ENCODE measurements around the gene NLGN4X.

The NLGN4X gene

DNA sequence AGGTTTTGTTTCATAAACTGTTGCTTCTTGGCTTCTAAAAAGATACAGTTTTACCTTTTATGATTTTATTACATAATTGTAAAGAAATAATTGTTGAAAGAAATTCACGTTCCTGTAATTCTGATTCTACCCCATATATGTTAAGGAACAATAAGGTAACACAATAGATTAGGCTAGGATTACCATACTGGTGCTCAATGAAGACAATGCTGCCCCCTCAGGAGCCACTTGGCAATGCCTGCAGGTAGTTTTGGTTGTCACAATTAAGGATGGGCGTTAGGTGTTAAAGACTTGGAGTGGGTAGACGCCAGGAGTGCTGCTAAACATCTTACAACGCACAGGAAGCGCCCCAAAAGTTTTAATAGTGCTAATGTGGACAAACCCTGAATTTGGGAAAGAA lies 133.2 kb downstream of the NLGN4X start:
- Mint-ChIP-seq H3K4me3 (no peak overlapping the region), H3K27me3 (ENCODE audit: low read depth) (no peaks in the 10 kb centered on the region), H3K27ac (no peak overlapping the region), H3K4me1 (ENCODE audit: low read depth) (no peaks in the 10 kb centered on the region), H3K36me3 (ENCODE audit: low read depth) (no peaks in the 10 kb centered on the region), H3K9me3 (no peaks in the 10 kb centered on the region)

GRCh38 chrX:6074532-6074931 lies 154.1 kb downstream of the NLGN4X start:
- Mint-ChIP-seq H3K27me3 (ENCODE audit: low read depth) (no peaks in the 10 kb centered on the region), H3K36me3 (ENCODE audit: low read depth) (no peaks in the 10 kb centered on the region), H3K27ac (no peak overlapping the region), H3K4me3 (no peak overlapping the region), H3K4me1 (ENCODE audit: low read depth) (no peaks in the 10 kb centered on the region), H3K9me3 (no peaks in the 10 kb centered on the region)

DNA sequence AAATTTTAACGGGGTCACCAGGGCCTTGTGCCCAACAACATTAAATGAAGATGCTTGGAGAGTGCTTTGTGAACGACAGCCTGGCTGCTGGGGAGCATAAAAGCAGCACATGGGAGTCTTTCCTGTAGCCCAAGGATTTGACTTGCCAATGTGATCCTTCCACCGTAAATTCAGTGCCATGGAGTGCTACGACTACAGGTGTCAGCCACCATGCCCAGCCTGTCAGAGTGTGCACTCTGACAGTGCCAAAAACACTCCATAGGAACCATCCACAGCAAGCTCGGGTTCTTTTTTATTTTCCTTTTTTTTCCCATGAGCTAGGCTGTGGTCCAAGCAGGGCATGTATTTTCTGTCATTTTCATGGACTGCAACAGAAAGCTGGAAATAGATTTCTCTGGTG lies 156.9 kb downstream of the NLGN4X start:
- Mint-ChIP-seq H3K36me3 (ENCODE audit: low read depth) (no peaks in the 10 kb centered on the region), H3K4me3 (no peak overlapping the region), H3K27ac (no peak overlapping the region)

DNA sequence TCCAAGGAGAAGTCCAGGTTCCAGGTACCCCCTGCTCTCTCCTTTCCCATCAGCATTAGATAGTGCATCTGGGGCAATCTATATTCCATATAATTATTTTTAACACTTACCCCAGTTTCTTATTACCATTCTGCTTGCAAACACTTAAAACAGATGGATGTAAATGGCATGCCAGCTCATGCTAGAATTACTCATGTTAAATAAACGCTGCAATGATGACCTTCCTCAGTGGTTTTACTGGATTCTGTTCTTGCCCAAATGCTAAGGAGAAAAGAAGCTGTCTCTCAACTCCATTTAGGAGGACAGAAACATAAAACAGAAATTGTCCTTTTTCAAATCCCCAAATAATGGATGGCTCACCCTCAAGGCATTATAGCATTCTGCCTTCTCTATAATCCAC lies 161.1 kb downstream of the NLGN4X start:
- Mint-ChIP-seq H3K4me3 (no peak overlapping the region), H3K9me3 (no peaks in the 10 kb centered on the region), H3K4me1 (ENCODE audit: low read depth) (no peaks in the 10 kb centered on the region), H3K36me3 (ENCODE audit: low read depth) (no peaks in the 10 kb centered on the region), H3K27ac (no peak overlapping the region), H3K27me3 (ENCODE audit: low read depth) (no peaks in the 10 kb centered on the region)

More for the DNA sequence above, 156.9 kb downstream of the NLGN4X start:
- Mint-ChIP-seq H3K9me3 (no peaks in the 10 kb centered on the region), H3K4me1 (ENCODE audit: low read depth) (no peaks in the 10 kb centered on the region), H3K27me3 (ENCODE audit: low read depth) (no peaks in the 10 kb centered on the region)

DNA sequence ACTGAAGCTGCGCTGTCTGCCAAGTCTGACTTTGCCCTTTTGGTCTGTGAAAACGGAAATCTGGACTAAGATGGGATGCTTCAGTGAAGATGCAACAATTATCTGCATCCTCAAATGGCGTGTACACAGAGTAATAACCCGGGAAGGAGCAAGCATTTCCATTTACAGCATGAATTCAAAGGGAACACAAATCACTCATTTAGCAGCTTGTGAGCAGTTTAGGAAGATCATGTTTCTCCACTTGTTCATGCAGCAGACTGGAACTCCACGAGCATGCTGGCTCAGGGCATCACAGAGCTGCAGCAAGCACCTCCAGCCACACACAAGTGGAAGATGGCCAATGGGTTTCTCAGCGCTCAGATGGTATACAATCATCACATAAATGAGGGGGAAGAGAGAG lies 175.5 kb downstream of the NLGN4X start:
- Mint-ChIP-seq H3K4me1 (ENCODE audit: low read depth) (no peaks in the 10 kb centered on the region), H3K27ac (no peak overlapping the region), H3K36me3 (ENCODE audit: low read depth) (no peaks in the 10 kb centered on the region), H3K9me3 (no peaks in the 10 kb centered on the region), H3K4me3 (no peak overlapping the region), H3K27me3 (ENCODE audit: low read depth) (no peaks in the 10 kb centered on the region)

GRCh38 chrX:6052111-6052745 lies 176.4 kb downstream of the NLGN4X start:
- Mint-ChIP-seq H3K4me1 (ENCODE audit: low read depth) (no peaks in the 10 kb centered on the region), H3K36me3 (ENCODE audit: low read depth) (no peaks in the 10 kb centered on the region), H3K27ac (no peak overlapping the region), H3K27me3 (ENCODE audit: low read depth) (no peaks in the 10 kb centered on the region), H3K9me3 (no peaks in the 10 kb centered on the region), H3K4me3 (no peak overlapping the region)

GRCh38 chrX:6049132-6049531 lies 179.5 kb downstream of the NLGN4X start:
- H3K27ac Mint-ChIP-seq, result no peak overlapping the region
- no peaks in the 10 kb centered on the region for H3K9me3 Mint-ChIP-seq
- no peaks in the 10 kb centered on the region for H3K4me1 Mint-ChIP-seq (ENCODE audit: low read depth)
- no peak overlapping the region for H3K4me3 Mint-ChIP-seq
- H3K27me3 Mint-ChIP-seq (ENCODE audit: low read depth), result no peaks in the 10 kb centered on the region
- H3K36me3 Mint-ChIP-seq (ENCODE audit: low read depth), result no peaks in the 10 kb centered on the region

- H3K4me1 Mint-ChIP-seq (ENCODE audit: low read depth), result no peaks in the 10 kb centered on the region
- H3K27me3 Mint-ChIP-seq (ENCODE audit: low read depth), result no peaks in the 10 kb centered on the region
- H3K9me3 Mint-ChIP-seq, result no peaks in the 10 kb centered on the region
- no peak overlapping the region for H3K4me3 Mint-ChIP-seq
- no peaks in the 10 kb centered on the region for H3K36me3 Mint-ChIP-seq (ENCODE audit: low read depth)
- H3K27ac Mint-ChIP-seq, result no peak overlapping the region
Observed at GRCh38 chrX:6041630-6042029, 187.0 kb downstream of the NLGN4X start.

DNA sequence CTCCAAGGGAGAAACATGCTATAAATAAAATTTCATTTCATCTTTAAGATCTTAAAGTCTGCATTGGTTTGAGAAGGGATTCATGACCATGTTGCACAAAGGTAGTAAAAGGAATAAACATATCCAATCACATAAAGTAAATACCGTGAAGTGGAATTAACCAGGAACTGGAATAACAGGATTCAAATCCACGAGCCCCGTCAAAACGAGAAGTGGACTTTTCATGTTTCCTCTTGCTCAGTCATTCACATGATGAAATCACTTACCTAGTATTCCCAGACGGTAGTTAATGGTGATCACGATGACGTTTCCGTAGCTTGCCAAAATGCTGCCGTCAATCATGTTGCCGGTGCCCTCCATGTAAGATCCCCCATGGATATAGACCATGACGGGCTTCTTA lies 199.7 kb downstream of the NLGN4X start:
- Mint-ChIP-seq H3K27me3 (ENCODE audit: low read depth) (no peaks in the 10 kb centered on the region), H3K27ac (no peak overlapping the region), H3K4me3 (no peak overlapping the region), H3K4me1 (ENCODE audit: low read depth) (no peaks in the 10 kb centered on the region), H3K36me3 (ENCODE audit: low read depth) (no peaks in the 10 kb centered on the region), H3K9me3 (no peaks in the 10 kb centered on the region)

DNA sequence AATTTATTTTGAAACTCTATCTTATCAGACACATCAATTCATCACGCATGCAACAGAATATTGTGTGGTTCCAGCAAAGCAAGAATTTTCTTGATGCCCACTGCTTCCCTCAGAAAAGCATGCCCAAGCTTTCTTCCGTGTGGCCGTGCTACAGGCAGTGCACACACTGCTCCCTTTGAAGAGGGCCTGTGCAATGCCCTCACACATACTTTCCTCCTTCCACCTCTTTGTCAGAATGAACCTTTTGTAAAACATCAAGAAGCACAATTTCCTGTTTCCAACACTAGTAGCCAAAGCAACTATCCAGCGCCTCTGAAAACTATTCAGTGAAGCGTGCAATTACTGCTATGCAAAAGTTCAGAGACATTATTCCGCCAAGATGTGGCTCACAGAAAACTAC lies 201.7 kb downstream of the NLGN4X start:
- Mint-ChIP-seq H3K9me3 (no peaks in the 10 kb centered on the region), H3K4me3 (no peak overlapping the region), H3K36me3 (ENCODE audit: low read depth) (no peaks in the 10 kb centered on the region), H3K27ac (no peak overlapping the region), H3K27me3 (ENCODE audit: low read depth) (no peaks in the 10 kb centered on the region), H3K4me1 (ENCODE audit: low read depth) (no peaks in the 10 kb centered on the region)

GRCh38 chrX:6026429-6026828 lies 202.2 kb downstream of the NLGN4X start:
- Mint-ChIP-seq H3K36me3 (ENCODE audit: low read depth) (no peaks in the 10 kb centered on the region), H3K27me3 (ENCODE audit: low read depth) (no peaks in the 10 kb centered on the region), H3K27ac (no peak overlapping the region), H3K4me1 (ENCODE audit: low read depth) (no peaks in the 10 kb centered on the region), H3K4me3 (no peak overlapping the region), H3K9me3 (no peaks in the 10 kb centered on the region)

- Mint-ChIP-seq H3K9me3 (no peaks in the 10 kb centered on the region), H3K27me3 (ENCODE audit: low read depth) (no peaks in the 10 kb centered on the region), H3K36me3 (ENCODE audit: low read depth) (no peaks in the 10 kb centered on the region), H3K4me3 (no peak overlapping the region), H3K4me1 (ENCODE audit: low read depth) (no peaks in the 10 kb centered on the region), H3K27ac (no peak overlapping the region)
Observed at GRCh38 chrX:6024204-6024603, 204.5 kb downstream of the NLGN4X start.

DNA sequence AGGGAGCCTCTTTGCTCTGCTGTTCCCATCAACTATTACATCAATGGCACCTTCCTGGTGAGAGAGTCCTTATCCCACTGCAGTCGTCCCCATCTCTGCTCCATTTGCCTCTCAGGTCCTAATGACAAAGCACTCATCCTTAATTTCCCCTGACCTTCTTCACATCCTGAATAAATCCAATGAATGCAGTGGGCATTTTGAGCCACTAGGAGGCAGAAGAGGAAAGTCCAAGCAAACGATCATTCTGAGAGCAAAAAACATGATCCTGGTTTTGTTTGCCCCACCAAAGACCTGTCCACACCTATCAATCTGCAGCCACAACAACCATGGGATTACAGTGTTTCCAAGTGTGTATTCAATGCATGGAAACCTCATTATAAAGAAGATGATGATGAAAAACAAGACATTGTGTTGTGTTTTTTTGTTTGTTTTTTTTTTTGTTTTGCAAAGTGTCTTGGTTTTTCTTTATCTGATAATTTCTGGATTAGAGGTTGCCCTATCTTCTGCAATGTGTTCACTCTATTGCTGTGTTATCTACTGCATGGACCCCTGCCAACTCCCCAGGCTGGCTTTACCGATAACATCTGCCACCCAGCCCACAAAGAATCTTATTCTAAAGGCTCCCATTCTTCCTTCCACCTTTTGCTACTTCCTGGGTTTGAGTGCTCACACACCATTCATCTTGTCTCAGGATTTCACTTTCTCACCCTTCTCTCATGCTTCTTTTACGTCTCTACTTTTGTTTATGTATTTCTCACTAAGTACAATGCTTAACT lies 207.2 kb downstream of the NLGN4X start:
- no peaks in the 10 kb centered on the region for H3K9me3 Mint-ChIP-seq
- H3K36me3 Mint-ChIP-seq (ENCODE audit: low read depth), result no peaks in the 10 kb centered on the region
- no peak overlapping the region for H3K4me3 Mint-ChIP-seq
- H3K27ac Mint-ChIP-seq, result no peak overlapping the region
- H3K4me1 Mint-ChIP-seq (ENCODE audit: low read depth), result no peaks in the 10 kb centered on the region
- H3K27me3 Mint-ChIP-seq (ENCODE audit: low read depth), result no peaks in the 10 kb centered on the region

GRCh38 chrX:6019076-6019475 lies 209.6 kb downstream of the NLGN4X start:
- Mint-ChIP-seq H3K36me3 (ENCODE audit: low read depth) (no peaks in the 10 kb centered on the region), H3K27me3 (ENCODE audit: low read depth) (no peaks in the 10 kb centered on the region), H3K4me1 (ENCODE audit: low read depth) (no peaks in the 10 kb centered on the region), H3K9me3 (no peaks in the 10 kb centered on the region), H3K4me3 (no peak overlapping the region), H3K27ac (no peak overlapping the region)

DNA sequence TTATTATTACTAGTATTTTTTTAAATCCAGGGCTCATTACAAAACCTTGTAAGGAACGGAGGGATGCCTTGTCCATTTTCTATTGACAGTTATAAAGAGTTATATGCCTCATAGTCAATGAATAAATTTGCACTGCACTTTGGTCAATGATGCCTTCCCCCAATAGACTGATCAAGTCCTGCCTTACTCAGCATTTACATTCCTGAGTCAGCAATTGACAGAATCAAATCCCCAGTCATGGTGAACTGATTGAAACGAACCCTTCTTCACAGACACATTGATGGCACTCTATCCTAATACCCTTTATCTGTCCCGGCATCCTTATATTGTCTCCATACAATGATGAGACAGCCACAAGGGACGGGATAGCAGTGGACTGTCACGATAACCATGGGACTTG lies 213.2 kb downstream of the NLGN4X start:
- H3K36me3 Mint-ChIP-seq (ENCODE audit: low read depth), result no peaks in the 10 kb centered on the region
- H3K27me3 Mint-ChIP-seq (ENCODE audit: low read depth), result no peaks in the 10 kb centered on the region
- H3K27ac Mint-ChIP-seq, result no peak overlapping the region
- no peaks in the 10 kb centered on the region for H3K4me1 Mint-ChIP-seq (ENCODE audit: low read depth)
- H3K9me3 Mint-ChIP-seq, result no peaks in the 10 kb centered on the region
- no peak overlapping the region for H3K4me3 Mint-ChIP-seq
